Measurements from ENCODE around the gene PRKAA2. TPM values are rescaled to one million over a fixed set of nuclear protein-coding genes. Genes with fewer than 3 reads are reported as not detected.

PRKAA2 gene
- total and polyA plus RNA-seq, 10 of the 15 experiments (the other 5 are each of a cell fraction or from before 2014, with no cell fraction given), result 0.01 TPM; not detected in 9

GRCh38 chr1:56745231-56745630 lies 100.1 kb downstream of the PRKAA2 start:
- Histone ChIP-seq H3K4me1 (ENCODE audit: control insufficient read depth, insufficient read depth, low read length) (no peaks in the 10 kb centered on the region), H3K79me2 (ENCODE audit: control insufficient read depth, insufficient read depth, low read length) (no peaks in the 10 kb centered on the region), H3K4me2 (ENCODE audit: control insufficient read depth, insufficient read depth) (no peak overlapping the region), H3K9me3 (replicated peaks; ENCODE audit: control insufficient read depth, insufficient read depth, low read length) (no peaks in the 10 kb centered on the region), H4K20me1 (ENCODE audit: control insufficient read depth, insufficient read depth) (no peaks in the 10 kb centered on the region), H2AFZ (ENCODE audit: control insufficient read depth, low read depth, low read length) (no peak overlapping the region), H3K9ac (ENCODE audit: control insufficient read depth, insufficient read depth, low read length) (no peak overlapping the region), H3K27ac (ENCODE audit: control insufficient read depth, insufficient read depth) (no peak overlapping the region), H3K36me3 (ENCODE audit: control insufficient read depth in 2 of 2, insufficient read depth in 2 of 2, low read length in 1 of 2) (no peaks in the 10 kb centered on the region), H3K4me3 (no peak overlapping the region), H3K27me3 (replicated peaks in 1 of 2; ENCODE audit: control insufficient read depth in 2 of 2, insufficient read depth in 2 of 2, low read length in 1 of 2) (no peaks in the 10 kb centered on the region)
- ChIA-PET SMC1A (ENCODE audit: uncharacterized antibody, unreplicated experiment) (no interaction called here), CTCF (no interaction called here), RAD21 (ENCODE audit: unreplicated experiment) (no interaction called here), POLR2A (no interaction called here)
- FAIRE-seq, result no peak
- no TSS peak for BruUV-seq (replicated peaks)
- in situ Hi-C loops (cut with MboI) (no loop called here), intact Hi-C loops (cut with micrococcal nuclease; ENCODE audit: unreplicated experiment) (no loop called here)
- TF ChIP-seq STAT3 (IDR thresholded peaks at IDR 0.05; ENCODE audit: low read depth, low read length) (no peak), RELA (IDR thresholded peaks at IDR 0.05; ENCODE audit: borderline replicate concordance, partially characterized antibody) (no peak)
- 15% methylated on average over 3 of the region's 3 CpGs for WGBS (ENCODE audit: insufficient coverage, insufficient replicate concordance, low lambda C conversion rate, missing lambda C conversion rate)
- DNase-seq (ENCODE audit: low read depth, low spot score), result no peak
- no peak for ATAC-seq

- FAIRE-seq (no peak), DNase-seq (ENCODE audit: low read depth, low spot score) (no peak), ATAC-seq (no peak)
- WGBS (ENCODE audit: insufficient coverage, insufficient replicate concordance, low lambda C conversion rate, missing lambda C conversion rate), result 0% methylated on average over 1 of the region's 1 CpG
- Histone ChIP-seq H3K4me3 (no peak overlapping the region), H3K27me3 (replicated peaks in 1 of 2; ENCODE audit: control insufficient read depth in 2 of 2, insufficient read depth in 2 of 2, low read length in 1 of 2) (no peaks in the 10 kb centered on the region), H3K9me3 (replicated peaks; ENCODE audit: control insufficient read depth, insufficient read depth, low read length) (no peaks in the 10 kb centered on the region), H3K36me3 (ENCODE audit: control insufficient read depth in 2 of 2, insufficient read depth in 2 of 2, low read length in 1 of 2) (no peaks in the 10 kb centered on the region), H3K4me2 (ENCODE audit: control insufficient read depth, insufficient read depth) (no peak overlapping the region), H4K20me1 (ENCODE audit: control insufficient read depth, insufficient read depth) (no peaks in the 10 kb centered on the region), H2AFZ (ENCODE audit: control insufficient read depth, low read depth, low read length) (no peak overlapping the region), H3K79me2 (ENCODE audit: control insufficient read depth, insufficient read depth, low read length) (no peaks in the 10 kb centered on the region), H3K4me1 (ENCODE audit: control insufficient read depth, insufficient read depth, low read length) (no peaks in the 10 kb centered on the region), H3K9ac (ENCODE audit: control insufficient read depth, insufficient read depth, low read length) (no peak overlapping the region), H3K27ac (ENCODE audit: control insufficient read depth, insufficient read depth) (no peak overlapping the region)
- ChIA-PET RAD21 (ENCODE audit: unreplicated experiment) (no interaction called here), CTCF (no interaction called here), SMC1A (ENCODE audit: uncharacterized antibody, unreplicated experiment) (interaction anchor here (0.9 to 1.2 kb wide), 2 partner anchors 9 to 36 kb away, joined by 3 read pairs; no protein-coding TSS in a partner anchor), POLR2A (no interaction called here)
- BruUV-seq (replicated peaks), result no TSS peak
- intact Hi-C loops (cut with micrococcal nuclease; ENCODE audit: unreplicated experiment), result no loop called here
- in situ Hi-C loops (cut with MboI), result no loop called here
- TF ChIP-seq FOXM1 (IDR thresholded peaks at IDR 0.05; ENCODE audit: low read depth, low read length) (no peak), HSF1 (IDR thresholded peaks at IDR 0.05; ENCODE audit: low read depth, low read length) (no peak), EED (IDR thresholded peaks at IDR 0.05; ENCODE audit: low read depth) (no peak), POLR2AphosphoS5 (IDR thresholded peaks at IDR 0.05; ENCODE audit: low read length) (no peak), ZNF207 (IDR thresholded peaks at IDR 0.05; ENCODE audit: borderline replicate concordance) (no peak), BCL3 (IDR thresholded peaks at IDR 0.05; ENCODE audit: borderline replicate concordance, insufficient read depth, low read depth, low read length, poor library complexity, severe bottlenecking) (no peak), STAT3 (IDR thresholded peaks at IDR 0.05; ENCODE audit: low read depth, low read length) (no peak), POLR2AphosphoS2 (IDR thresholded peaks at IDR 0.05; ENCODE audit: low read depth, low read length) (no peak), USF2 (IDR thresholded peaks at IDR 0.05; ENCODE audit: borderline replicate concordance, low read depth, low read length) (no peak)
Observed at GRCh38 chr1:56754708-56755479, 109.8 kb downstream of the PRKAA2 start.

Data from GM12878 (cell line).